Breast epithelium (tissue), 4 donors: ENCODE measurements around the gene VSTM2B. TPM values are rescaled to one million over a fixed set of nuclear protein-coding genes. Genes with fewer than 3 reads are reported as not detected.

Experiments used
- DNase-seq, 2 donors: peaks; one replicate each; pipeline ENCODE4 v3.0.0-alpha.2; 2019; ENCODE audit warnings: low spot score in 2 of 2
- H3K27ac ChIP-seq, 2 donors: fragments of 200-600 bp; sonication (generic) in 1 of 2; one replicate each; pipeline ENCODE4 v1.5.1; 2016 to 2019; ENCODE audit warnings: mild to moderate bottlenecking in 1 of 2
- H3K27me3 ChIP-seq, 2 donors: fragments of 200-600 bp; sonication (generic) in 1 of 2; one replicate each; pipeline versions ENCODE4 v1.5.1 to v1.6.0; 2017 to 2019; ENCODE audit warnings: control low read depth in 1 of 2, mild to moderate bottlenecking in 1 of 2
- H3K36me3 ChIP-seq: fragments of 200-600 bp; one replicate; pipeline ENCODE4 v1.5.1; 2019
- H3K4me1 ChIP-seq, 2 donors: fragments of 200-600 bp; sonication (generic); one replicate each; pipeline ENCODE4 v1.5.1; 2016 to 2019; ENCODE audit warnings: control low read depth in 1 of 2
- H3K4me3 ChIP-seq, 3 donors: fragments of 200-600 bp; sonication (generic); 1 replicate in 2 of 3; 2 replicates in 1 of 3; pipeline ENCODE4 v1.5.1; 2016 to 2019; ENCODE audit warnings: mild to moderate bottlenecking in 3 of 3, moderate library complexity in 2 of 3
- H3K9me3 ChIP-seq, 2 donors: fragments of 200-600 bp; sonication (generic) in 1 of 2; one replicate each; pipeline ENCODE4 v1.5.1; 2016 to 2019; ENCODE audit warnings: control low read depth in 1 of 2
- CTCF ChIP-seq, 3 donors: fragments of 450-650 bp; IDR thresholded peaks; one replicate each; pipeline ENCODE4 v1.5.1; 2016 to 2017; ENCODE audit warnings: antibody characterized with exemption in 3 of 3, mild to moderate bottlenecking in 3 of 3, moderate library complexity in 3 of 3
- POLR2A ChIP-seq: fragments of 450-650 bp; IDR thresholded peaks from one replicate; pipeline ENCODE4 v1.6.1; 2016; ENCODE audit warnings: antibody characterized with exemption, mild to moderate bottlenecking, moderate library complexity
- POLR2AphosphoS5 ChIP-seq, 3 donors: sonication (generic); formaldehyde crosslinking; IDR thresholded peaks; one replicate each; pipeline ENCODE4 v1.6.1; 2017; ENCODE audit warnings: antibody characterized with exemption in 3 of 3
- intact Hi-C: fragments of 100-400 bp; cut with DNase I; formaldehyde crosslinking; loops from one replicate; pipeline ENCODE4 v1.15.1; 2023; ENCODE audit warnings: low total_unique reads
- total RNA-seq, 3 donors: library from RNA; depleted of rRNA; stranded (reverse); fragments of >200 nt; gene quantifications; one replicate each; pipeline ENCODE4 v1.1.0, GENCODE V29; 2016

Gene VSTM2B
- total RNA-seq, 3 donors from 2014 or later, result not detected

DNA sequence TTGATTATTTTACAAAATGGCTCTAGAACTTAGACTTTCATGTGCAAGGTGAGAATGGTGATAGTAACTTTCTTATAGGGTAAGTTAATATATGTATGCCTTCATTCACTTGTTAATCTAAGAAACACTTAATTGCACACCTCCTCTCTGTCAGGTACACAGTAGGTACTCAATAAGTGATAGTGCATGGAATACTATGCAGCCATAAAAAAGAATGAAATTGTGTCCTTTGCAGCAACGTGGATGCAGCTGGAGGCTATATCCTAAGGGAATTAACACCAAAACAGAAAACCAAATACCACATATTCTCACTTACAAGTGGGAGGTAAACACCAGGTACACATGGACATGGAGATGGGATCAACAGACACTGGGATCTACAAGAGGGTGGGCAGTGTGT, 17.6 kb upstream of the VSTM2B start:
- no peak overlapping the region for H3K27ac ChIP-seq
- DNase-seq, result no peak
- H3K4me1 ChIP-seq, result no peaks in the 10 kb centered on the region
- TF ChIP-seq POLR2AphosphoS5 (IDR thresholded peaks at IDR 0.05), result no peak
- TF ChIP-seq CTCF (IDR thresholded peaks at IDR 0.05), result no peak
- no peak for TF ChIP-seq POLR2A
- H3K4me3 ChIP-seq, result no peak overlapping the region
- peaks cover 0 to 24% of the 10 kb centered on the region in 2 donors for H3K27me3 ChIP-seq
- intact Hi-C loops, result no loop called here
- no peaks in the 10 kb centered on the region for H3K36me3 ChIP-seq
- H3K9me3 ChIP-seq, result no peaks in the 10 kb centered on the region

GRCh38 chr19:29509456-29509855, 16.3 kb upstream of the VSTM2B start:
- no peaks in the 10 kb centered on the region for H3K9me3 ChIP-seq
- H3K4me3 ChIP-seq, result no peak overlapping the region
- DNase-seq, result no peak
- peaks cover 0 to 24% of the 10 kb centered on the region in 2 donors for H3K27me3 ChIP-seq
- no peak for TF ChIP-seq POLR2AphosphoS5 (IDR thresholded peaks at IDR 0.05)
- no peak for TF ChIP-seq CTCF (IDR thresholded peaks at IDR 0.05)
- TF ChIP-seq POLR2A, result no peak
- H3K27ac ChIP-seq, result no peak overlapping the region
- no peaks in the 10 kb centered on the region for H3K4me1 ChIP-seq
- no peaks in the 10 kb centered on the region for H3K36me3 ChIP-seq
- intact Hi-C loops, result no loop called here

DNA sequence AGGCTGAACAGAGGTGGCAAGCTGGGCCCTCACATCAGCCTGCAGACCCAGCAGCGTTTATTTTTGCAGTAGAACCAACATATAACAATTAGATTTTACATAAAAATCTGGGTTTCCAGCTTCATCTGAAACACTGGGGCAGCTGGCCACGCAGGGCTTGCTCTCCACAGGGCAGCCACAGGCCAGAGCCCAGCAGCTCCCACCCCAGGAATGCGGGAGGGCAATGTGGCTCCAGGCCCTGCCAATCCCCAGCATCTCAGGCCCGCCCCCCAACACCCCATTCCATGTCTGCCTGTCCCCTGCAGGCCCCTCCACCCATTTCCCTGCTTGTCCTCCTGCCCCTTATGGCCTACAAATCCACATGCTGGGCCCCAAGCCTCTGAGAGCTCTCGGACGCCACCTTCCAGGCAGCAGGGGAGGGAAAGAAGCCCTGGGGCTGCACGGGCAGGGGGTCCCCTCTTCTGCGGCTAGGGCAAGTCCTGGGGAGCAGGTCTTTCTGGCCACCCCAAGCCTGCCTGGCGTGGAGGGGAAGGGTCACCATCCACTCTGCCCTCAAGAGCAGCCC, 15.0 kb upstream of the VSTM2B start:
- Histone ChIP-seq H3K4me1 (no peaks in the 10 kb centered on the region), H3K4me3 (no peak overlapping the region), H3K27me3 (peaks cover 0 to 24% of the 10 kb centered on the region in 2 donors), H3K27ac (no peak overlapping the region), H3K36me3 (no peaks in the 10 kb centered on the region), H3K9me3 (no peaks in the 10 kb centered on the region)
- intact Hi-C loops, result no loop called here
- DNase-seq, result no peak
- no peak for TF ChIP-seq CTCF (IDR thresholded peaks at IDR 0.05)
- no peak for TF ChIP-seq POLR2AphosphoS5 (IDR thresholded peaks at IDR 0.05)
- no peak for TF ChIP-seq POLR2A

GRCh38 chr19:29511768-29512167, 14.0 kb upstream of the VSTM2B start:
- Histone ChIP-seq H3K27me3 (peaks cover 0 to 26% of the 10 kb centered on the region in 2 donors), H3K4me3 (no peak overlapping the region), H3K36me3 (no peaks in the 10 kb centered on the region), H3K4me1 (no peaks in the 10 kb centered on the region), H3K27ac (no peak overlapping the region), H3K9me3 (no peaks in the 10 kb centered on the region)
- intact Hi-C loops, result no loop called here
- TF ChIP-seq POLR2AphosphoS5 (IDR thresholded peaks at IDR 0.05) (no peak), POLR2A (no peak), CTCF (IDR thresholded peaks at IDR 0.05) (no peak)
- no peak for DNase-seq

DNA sequence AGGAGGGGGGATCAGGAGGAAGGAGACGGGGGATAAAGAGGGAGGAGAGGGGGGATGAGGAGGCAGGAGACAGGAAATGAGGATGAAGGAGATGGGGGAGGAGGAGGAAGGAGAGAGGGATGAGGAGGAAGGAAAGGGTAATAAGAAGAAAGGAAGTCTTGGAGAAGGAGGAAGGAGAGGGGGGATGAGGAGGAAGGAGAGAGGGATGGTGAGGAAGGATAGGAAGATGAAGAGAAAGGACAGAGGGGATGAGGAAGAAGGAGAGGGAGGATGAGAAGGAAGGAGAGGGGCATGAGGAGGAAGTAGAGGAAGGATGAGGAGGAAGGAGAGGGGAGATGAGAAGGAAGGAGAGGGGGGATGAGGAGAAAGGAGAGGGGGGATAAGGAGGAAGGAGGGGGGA, 13.0 kb upstream of the VSTM2B start:
- intact Hi-C loops, result no loop called here

More for the DNA sequence above, 13.0 kb upstream of the VSTM2B start:
- no peak for DNase-seq
- Histone ChIP-seq H3K9me3 (no peaks in the 10 kb centered on the region), H3K36me3 (no peaks in the 10 kb centered on the region), H3K27ac (no peak overlapping the region), H3K27me3 (peaks cover 0 to 28% of the 10 kb centered on the region in 2 donors), H3K4me3 (no peak overlapping the region), H3K4me1 (no peaks in the 10 kb centered on the region)
- TF ChIP-seq POLR2AphosphoS5 (IDR thresholded peaks at IDR 0.05), result no peak
- no peak for TF ChIP-seq POLR2A
- TF ChIP-seq CTCF (IDR thresholded peaks at IDR 0.05), result no peak
